Measurements from ENCODE around the gene ITPKB. TPM values are rescaled to one million over a fixed set of nuclear protein-coding genes. Genes with fewer than 3 reads are reported as not detected.

The ITPKB gene
- total RNA-seq, 1 donor from 2014 or later = 1.6 TPM

- no peaks in the 10 kb centered on the region for H3K79me2 ChIP-seq (ENCODE audit: low read depth)
- no peak overlapping the region for H2AFZ ChIP-seq (replicated peaks)
- H3F3A ChIP-seq (ENCODE audit: low read depth) = peaks cover 26% of the 10 kb centered on the region
- no peaks in the 10 kb centered on the region for H3K9me3 ChIP-seq (ENCODE audit: low read depth)
- H3K27me3 ChIP-seq = peaks cover 57% of the 10 kb centered on the region
- no peak overlapping the region for H3K9ac ChIP-seq
- no peaks in the 10 kb centered on the region for H4K20me1 ChIP-seq (ENCODE audit: low read depth)
- Mint-ChIP-seq H3K4me3 (no peak overlapping the region), H3K36me3 (peaks cover 9% of the 10 kb centered on the region), H3K27ac (no peak overlapping the region), H3K4me1 (peaks cover 42% of the 10 kb centered on the region), H3K27me3 (ENCODE audit: insufficient read depth, low read depth) (peaks cover 2% of the 10 kb centered on the region), H3K9me3 (no peaks in the 10 kb centered on the region)
- TF ChIP-seq EZH2phosphoT487 (IDR thresholded peaks at IDR 0.05) (no peak), CTCF (IDR thresholded peaks at IDR 0.05) (no peak), EZH2 (IDR thresholded peaks at IDR 0.05) (no peak)
- H3K4me2 ChIP-seq = no peak overlapping the region
- no peak overlapping the region for H3K27ac ChIP-seq
- no peak for DNase-seq (ENCODE audit: low spot score)
- H3K36me3 ChIP-seq = no peaks in the 10 kb centered on the region
- peaks cover 12% of the 10 kb centered on the region for H3K4me1 ChIP-seq
- no peak overlapping the region for H3K4me3 ChIP-seq
These were observed 4.4 kb downstream of the ITPKB start for GRCh38 chr1:226734611-226735153.

- Histone ChIP-seq H3F3A (ENCODE audit: low read depth) (peaks cover 26% of the 10 kb centered on the region), H3K36me3 (no peaks in the 10 kb centered on the region), H3K27ac (no peak overlapping the region), H3K4me1 (peaks cover 8% of the 10 kb centered on the region), H3K4me2 (no peak overlapping the region), H4K20me1 (ENCODE audit: low read depth) (no peaks in the 10 kb centered on the region), H3K9me3 (ENCODE audit: low read depth) (no peaks in the 10 kb centered on the region), H2AFZ (replicated peaks) (no peak overlapping the region), H3K9ac (no peak overlapping the region), H3K79me2 (ENCODE audit: low read depth) (no peaks in the 10 kb centered on the region), H3K27me3 (peaks cover 49% of the 10 kb centered on the region), H3K4me3 (no peak overlapping the region)
- Mint-ChIP-seq H3K4me1 (peaks cover 39% of the 10 kb centered on the region), H3K27ac (no peak overlapping the region), H3K27me3 (ENCODE audit: insufficient read depth, low read depth) (peaks cover under 1% of the 10 kb centered on the region), H3K36me3 (peaks cover 10% of the 10 kb centered on the region), H3K9me3 (no peaks in the 10 kb centered on the region), H3K4me3 (no peak overlapping the region)
- no peak for DNase-seq (ENCODE audit: low spot score)
- TF ChIP-seq EZH2phosphoT487 (IDR thresholded peaks at IDR 0.05) = no peak
- no peak for TF ChIP-seq CTCF (IDR thresholded peaks at IDR 0.05)
- no peak for TF ChIP-seq EZH2 (IDR thresholded peaks at IDR 0.05)
These were observed 5.2 kb downstream of the ITPKB start for GRCh38 chr1:226733876-226734275.

GRCh38 chr1:226733304-226733703 lies 5.8 kb downstream of the ITPKB start:
- peaks cover 3% of the 10 kb centered on the region for H3K9me3 Mint-ChIP-seq
- H3K4me3 Mint-ChIP-seq = no peak overlapping the region
- H3K9ac ChIP-seq = no peak overlapping the region
- no peaks in the 10 kb centered on the region for H4K20me1 ChIP-seq (ENCODE audit: low read depth)
- no peaks in the 10 kb centered on the region for H3K27me3 Mint-ChIP-seq (ENCODE audit: insufficient read depth, low read depth)
- no peaks in the 10 kb centered on the region for H3K79me2 ChIP-seq (ENCODE audit: low read depth)
- peaks cover 25% of the 10 kb centered on the region for H3F3A ChIP-seq (ENCODE audit: low read depth)
- no peak overlapping the region for H3K4me3 ChIP-seq
- peaks cover 15% of the 10 kb centered on the region for H3K36me3 Mint-ChIP-seq
- no peak for DNase-seq (ENCODE audit: low spot score)
- H3K9me3 ChIP-seq (ENCODE audit: low read depth) = no peaks in the 10 kb centered on the region
- no peak overlapping the region for H3K4me2 ChIP-seq
- peaks cover 8% of the 10 kb centered on the region for H3K4me1 ChIP-seq
- peaks cover 44% of the 10 kb centered on the region for H3K4me1 Mint-ChIP-seq
- peaks cover 43% of the 10 kb centered on the region for H3K27me3 ChIP-seq
- TF ChIP-seq EZH2phosphoT487 (IDR thresholded peaks at IDR 0.05) = no peak
- no peak for TF ChIP-seq CTCF (IDR thresholded peaks at IDR 0.05)
- no peak for TF ChIP-seq EZH2 (IDR thresholded peaks at IDR 0.05)
- no peak overlapping the region for H3K27ac ChIP-seq
- H3K36me3 ChIP-seq = no peaks in the 10 kb centered on the region
- no peak overlapping the region for H2AFZ ChIP-seq (replicated peaks)
- peak overlapping the region; percentile 31 for H3K27ac Mint-ChIP-seq
